GM12864 (cell line): ENCODE results near the gene TMEM238L.

Experiments used
- DNase-seq: peaks from one replicate; pipeline ENCODE4 v3.0.0-alpha.2; 2011; ENCODE audit warnings: low read depth
- H3K4me3 ChIP-seq: 2 replicates; pipeline ENCODE4 v1.5.1; 2011; ENCODE audit warnings: mild to moderate bottlenecking, low read depth, low read length, control low read depth
- TF ChIP-seq, protein P1 (sequence below): IDR thresholded peaks from 2 replicates; pipeline ENCODE4 v1.5.1; 2011; ENCODE audit warnings: low read depth, mild to moderate bottlenecking, moderate library complexity, low read length, control low read depth, inconsistent platforms; ENCODE audit errors: missing control alignments

The TMEM238L gene

DNA sequence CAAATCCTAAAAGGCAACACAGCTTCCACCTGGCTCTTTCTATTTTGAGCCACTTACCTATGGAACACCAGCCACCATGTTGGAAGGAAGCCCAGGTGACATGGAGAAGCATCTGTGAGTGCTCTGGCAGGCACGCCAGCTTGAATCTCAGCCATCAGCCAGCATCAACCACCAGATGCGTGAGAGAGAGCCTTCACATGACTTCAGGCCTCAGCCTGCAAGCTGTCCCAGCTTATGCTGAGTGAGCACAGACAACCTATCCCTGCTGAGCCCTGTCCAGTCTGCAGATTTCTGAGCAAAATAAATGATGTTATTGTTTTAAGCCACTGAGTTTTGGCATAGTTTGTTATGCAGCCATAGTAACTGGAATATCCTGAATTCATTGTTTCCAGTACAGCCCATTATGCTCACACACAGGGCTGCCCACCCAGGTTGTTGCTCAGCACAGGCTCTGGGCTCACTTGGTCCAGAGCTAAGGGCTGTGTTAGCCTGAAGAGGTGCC lies 35.1 kb downstream of the TMEM238L start:
- no peak for DNase-seq
- TF ChIP-seq, protein P1, sequence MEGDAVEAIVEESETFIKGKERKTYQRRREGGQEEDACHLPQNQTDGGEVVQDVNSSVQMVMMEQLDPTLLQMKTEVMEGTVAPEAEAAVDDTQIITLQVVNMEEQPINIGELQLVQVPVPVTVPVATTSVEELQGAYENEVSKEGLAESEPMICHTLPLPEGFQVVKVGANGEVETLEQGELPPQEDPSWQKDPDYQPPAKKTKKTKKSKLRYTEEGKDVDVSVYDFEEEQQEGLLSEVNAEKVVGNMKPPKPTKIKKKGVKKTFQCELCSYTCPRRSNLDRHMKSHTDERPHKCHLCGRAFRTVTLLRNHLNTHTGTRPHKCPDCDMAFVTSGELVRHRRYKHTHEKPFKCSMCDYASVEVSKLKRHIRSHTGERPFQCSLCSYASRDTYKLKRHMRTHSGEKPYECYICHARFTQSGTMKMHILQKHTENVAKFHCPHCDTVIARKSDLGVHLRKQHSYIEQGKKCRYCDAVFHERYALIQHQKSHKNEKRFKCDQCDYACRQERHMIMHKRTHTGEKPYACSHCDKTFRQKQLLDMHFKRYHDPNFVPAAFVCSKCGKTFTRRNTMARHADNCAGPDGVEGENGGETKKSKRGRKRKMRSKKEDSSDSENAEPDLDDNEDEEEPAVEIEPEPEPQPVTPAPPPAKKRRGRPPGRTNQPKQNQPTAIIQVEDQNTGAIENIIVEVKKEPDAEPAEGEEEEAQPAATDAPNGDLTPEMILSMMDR = no peak
- no peak overlapping the region for H3K4me3 ChIP-seq

DNA sequence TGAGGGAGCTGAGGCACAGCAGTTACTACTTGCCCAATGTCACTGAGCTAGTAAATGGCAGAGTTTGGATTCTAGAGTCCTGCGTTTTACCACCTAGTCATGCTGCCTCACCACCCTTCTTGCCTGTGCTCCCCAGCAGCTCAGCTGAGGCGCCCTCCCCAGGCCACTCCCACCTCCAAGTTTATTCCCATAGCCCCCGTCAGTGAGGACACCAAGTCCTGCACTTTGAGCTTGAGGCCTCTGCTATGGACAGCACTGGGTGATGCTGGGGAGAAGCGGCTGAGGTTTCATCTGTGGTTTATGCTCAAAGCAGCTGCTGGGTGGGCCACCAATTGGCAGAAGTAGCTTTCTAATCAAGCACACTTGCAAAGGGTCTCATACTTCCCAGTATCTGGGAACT lies 36.7 kb downstream of the TMEM238L start:
- DNase-seq = no peak
- TF ChIP-seq, protein P1 = no peak
- H3K4me3 ChIP-seq = no peak overlapping the region

- TF ChIP-seq, protein P1 = no peak
- no peak for DNase-seq
- no peak overlapping the region for H3K4me3 ChIP-seq
These were observed 41.9 kb downstream of the TMEM238L start for GRCh38 chr17:10762037-10762436.

DNA sequence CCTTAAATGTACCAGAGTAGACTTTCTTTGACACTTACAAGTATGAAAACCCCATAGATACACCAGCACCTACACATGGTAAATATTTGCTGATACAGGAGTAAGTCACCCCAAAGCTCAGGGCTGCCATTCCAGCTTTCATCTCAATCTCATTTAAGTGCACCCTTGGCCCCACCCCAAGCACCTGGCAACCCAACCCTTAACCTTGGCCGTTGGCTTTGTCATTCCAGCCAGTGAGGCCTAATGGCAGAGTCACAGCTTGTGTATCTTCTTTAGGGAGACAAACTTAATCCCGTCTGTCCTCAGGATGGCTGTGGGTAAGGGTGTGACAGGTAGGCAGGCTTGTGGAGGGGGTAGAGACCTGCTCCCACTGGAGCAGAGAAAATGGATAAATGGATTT lies 42.6 kb downstream of the TMEM238L start:
- DNase-seq = no peak
- H3K4me3 ChIP-seq = no peak overlapping the region
- TF ChIP-seq, protein P1 = no peak

- no peak overlapping the region for H3K4me3 ChIP-seq
- no peak for DNase-seq
- TF ChIP-seq, protein P1 = no peak
These were observed 45.8 kb downstream of the TMEM238L start for GRCh38 chr17:10758062-10758461.

DNA sequence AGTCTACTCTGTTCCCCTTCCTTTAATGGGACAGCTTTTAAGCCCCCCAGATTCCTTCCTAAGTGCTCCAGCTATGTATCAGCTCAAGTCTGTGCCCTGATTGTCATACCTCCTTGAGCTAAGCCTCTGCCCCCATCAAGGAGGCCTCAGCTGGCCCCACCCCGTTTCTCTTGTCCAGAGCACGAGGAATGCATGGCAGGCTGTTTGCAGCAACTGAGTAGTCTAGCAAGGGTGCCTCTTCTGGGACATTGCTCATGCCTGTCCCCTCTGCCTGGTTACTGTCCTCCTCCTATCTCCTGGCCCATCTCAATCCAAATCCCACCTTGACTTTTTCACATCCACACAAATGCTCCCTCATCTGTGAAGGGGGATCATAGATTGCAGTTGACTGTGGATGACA lies 46.3 kb downstream of the TMEM238L start:
- no peak overlapping the region for H3K4me3 ChIP-seq
- TF ChIP-seq, protein P1 = no peak
- no peak for DNase-seq

- no peak for DNase-seq
- no peak overlapping the region for H3K4me3 ChIP-seq
- TF ChIP-seq, protein P1 = no peak
These were observed 46.8 kb downstream of the TMEM238L start for GRCh38 chr17:10757067-10757466.
